CD14-positive monocyte (primary cell): ENCODE measurements around the gene SRF. TPM values are rescaled to one million over a fixed set of nuclear protein-coding genes. Genes with fewer than 3 reads are reported as not detected.

Experiments
- DNase-seq, 3 donors: peaks; one replicate each; pipeline ENCODE4 v3.0.0-alpha.2; 2011 to 2022
- H2AFZ ChIP-seq: 2 replicates; pipeline ENCODE4 v1.6.0; 2012; ENCODE audit warnings: mild to moderate bottlenecking, low read depth, low read length, inconsistent platforms; ENCODE audit not compliant: insufficient read depth, poor library complexity, severe bottlenecking
- H3K27ac ChIP-seq, 2 donors: 1 replicate in 1 of 2; 2 replicates in 1 of 2; pipeline ENCODE4 v1.5.1; 2012 to 2013; ENCODE audit warnings: low read length in 2 of 2, control low read depth in 1 of 2, inconsistent platforms in 1 of 2, low read depth in 1 of 2, mild to moderate bottlenecking in 1 of 2
- H3K27me3 ChIP-seq, 2 donors: one replicate each; pipeline versions ENCODE4 v1.6.0 to v1.6.1; 2011 to 2013; ENCODE audit warnings: low read length in 2 of 2; ENCODE audit not compliant: control insufficient read depth in 2 of 2, insufficient read depth in 2 of 2
- H3K36me3 ChIP-seq, 2 donors: replicated peaks in 1 of 2; 1 replicate in 1 of 2; 2 replicates in 1 of 2; pipeline versions ENCODE4 v1.5.1 to v1.6.1; 2012 to 2013; ENCODE audit warnings: low read length in 2 of 2, control low read depth in 1 of 2, inconsistent platforms in 1 of 2, mild to moderate bottlenecking in 1 of 2; ENCODE audit not compliant: insufficient read depth in 2 of 2, control insufficient read depth in 1 of 2
- H3K4me1 ChIP-seq, 2 donors: 1 replicate in 1 of 2; 2 replicates in 1 of 2; pipeline versions ENCODE4 v1.5.1 to v1.6.1; 2012 to 2013; ENCODE audit warnings: low read length in 2 of 2, control low read depth in 1 of 2, inconsistent platforms in 1 of 2, mild to moderate bottlenecking in 1 of 2, moderate library complexity in 1 of 2; ENCODE audit not compliant: insufficient read depth in 2 of 2, control insufficient read depth in 1 of 2
- H3K4me2 ChIP-seq: replicated peaks from 2 replicates; pipeline ENCODE3; 2012; ENCODE audit warnings: low read length, moderate library complexity, mild to moderate bottlenecking; ENCODE audit not compliant: poor library complexity, severe bottlenecking; ENCODE audit errors: extremely low read depth
- H3K4me3 ChIP-seq, 3 experiments: fragments of 200-600 bp in 1 of 3; sonication (generic) in 1 of 3; replicated peaks in 1 of 3; 1 replicate in 2 of 3; 2 replicates in 1 of 3; pipeline ENCODE4 v1.5.1; 2011 to 2013; ENCODE audit warnings: low read length in 3 of 3, mild to moderate bottlenecking in 3 of 3, control low read depth in 2 of 3, low read depth in 2 of 3, inconsistent platforms in 1 of 3, moderate library complexity in 1 of 3
- H3K79me2 ChIP-seq: 2 replicates; pipeline ENCODE4 v1.6.0; 2012; ENCODE audit warnings: mild to moderate bottlenecking, control low read depth, inconsistent platforms, low read length, moderate library complexity; ENCODE audit not compliant: insufficient read depth
- H3K9ac ChIP-seq: 2 replicates; pipeline ENCODE4 v1.6.0; 2017; ENCODE audit warnings: low read length, mild to moderate bottlenecking; ENCODE audit not compliant: insufficient read depth, poor library complexity, severe bottlenecking
- H3K9me3 ChIP-seq, 2 donors: replicated peaks in 1 of 2; 1 replicate in 1 of 2; 2 replicates in 1 of 2; pipeline versions ENCODE4 v1.5.1 to v1.6.1; 2012 to 2013; ENCODE audit warnings: low read length in 2 of 2, control low read depth in 1 of 2; ENCODE audit not compliant: control insufficient read depth in 1 of 2, insufficient read depth in 1 of 2
- H4K20me1 ChIP-seq: 2 replicates; pipeline ENCODE4 v1.6.0; 2012; ENCODE audit warnings: mild to moderate bottlenecking, low read length, control low read depth, moderate library complexity; ENCODE audit not compliant: insufficient read depth
- H3K27ac Mint-ChIP-seq, 7 donors: one replicate each; pipeline ENCODE4 v1.8.0; 2020; ENCODE audit warnings: mild to moderate bottlenecking in 7 of 7, mixed read lengths in 7 of 7, moderate library complexity in 6 of 7, inconsistent platforms in 2 of 7
- H3K27me3 Mint-ChIP-seq, 3 donors: one replicate each; pipeline ENCODE4 v1.8.0; 2021 to 2022; ENCODE audit warnings: low read depth in 3 of 3, mild to moderate bottlenecking in 3 of 3, mixed read lengths in 3 of 3, moderate library complexity in 3 of 3, inconsistent platforms in 1 of 3
- H3K36me3 Mint-ChIP-seq, 2 donors: one replicate each; pipeline ENCODE4 v1.8.0; 2020; ENCODE audit warnings: mixed read lengths in 2 of 2, inconsistent platforms in 1 of 2, mild to moderate bottlenecking in 1 of 2
- H3K4me1 Mint-ChIP-seq: one replicate; pipeline ENCODE4 v1.8.0; 2020; ENCODE audit warnings: mild to moderate bottlenecking, mixed read lengths
- H3K4me3 Mint-ChIP-seq, 2 donors: one replicate each; pipeline ENCODE4 v1.8.0; 2020; ENCODE audit warnings: mild to moderate bottlenecking in 2 of 2, mixed read lengths in 2 of 2, moderate library complexity in 1 of 2
- H3K9me3 Mint-ChIP-seq, 7 donors: one replicate each; pipeline ENCODE4 v1.8.0; 2020 to 2022; ENCODE audit warnings: mixed read lengths in 7 of 7, mild to moderate bottlenecking in 6 of 7, moderate library complexity in 6 of 7, inconsistent platforms in 2 of 7
- WGBS: methylation state at CpG from one replicate; pipeline ENCODE4 v1.1.5; 2013; ENCODE audit warnings: missing lambda C conversion rate; ENCODE audit not compliant: insufficient coverage; 5-methylcytosine and 5-hydroxymethylcytosine counted together
- intact Hi-C, 2 donors: fragments of 100-400 bp; cut with micrococcal nuclease; formaldehyde crosslinking; loops; one replicate each; pipeline versions ENCODE4 v1.15.0 to v1.15.1; 2023
- polyA plus RNA-seq, 3 donors: library from polyadenylated mRNA; depleted of rRNA in 1 of 3; unstranded in 2 of 3; stranded (reverse) in 1 of 3; fragments of 300-500 nt in 2 of 3; fragments of >200 nt in 1 of 3; fragmentation: Illumina TruSeq in 2 of 3; gene quantifications; 1 replicate in 2 of 3; 2 replicates in 1 of 3; pipeline ENCODE4 v1.2.3, GENCODE V29; 2012 to 2021
- TF ChIP-seq, protein P1 (sequence below): fragments of 200-600 bp; IDR thresholded peaks from one replicate; pipeline ENCODE4 v1.8.0; 2022; ENCODE audit warnings: antibody characterized with exemption, mild to moderate bottlenecking

Gene SRF
- polyA plus RNA-seq, 3 donors, result 3.6 to 26.9 (median 3.8) TPM

DNA sequence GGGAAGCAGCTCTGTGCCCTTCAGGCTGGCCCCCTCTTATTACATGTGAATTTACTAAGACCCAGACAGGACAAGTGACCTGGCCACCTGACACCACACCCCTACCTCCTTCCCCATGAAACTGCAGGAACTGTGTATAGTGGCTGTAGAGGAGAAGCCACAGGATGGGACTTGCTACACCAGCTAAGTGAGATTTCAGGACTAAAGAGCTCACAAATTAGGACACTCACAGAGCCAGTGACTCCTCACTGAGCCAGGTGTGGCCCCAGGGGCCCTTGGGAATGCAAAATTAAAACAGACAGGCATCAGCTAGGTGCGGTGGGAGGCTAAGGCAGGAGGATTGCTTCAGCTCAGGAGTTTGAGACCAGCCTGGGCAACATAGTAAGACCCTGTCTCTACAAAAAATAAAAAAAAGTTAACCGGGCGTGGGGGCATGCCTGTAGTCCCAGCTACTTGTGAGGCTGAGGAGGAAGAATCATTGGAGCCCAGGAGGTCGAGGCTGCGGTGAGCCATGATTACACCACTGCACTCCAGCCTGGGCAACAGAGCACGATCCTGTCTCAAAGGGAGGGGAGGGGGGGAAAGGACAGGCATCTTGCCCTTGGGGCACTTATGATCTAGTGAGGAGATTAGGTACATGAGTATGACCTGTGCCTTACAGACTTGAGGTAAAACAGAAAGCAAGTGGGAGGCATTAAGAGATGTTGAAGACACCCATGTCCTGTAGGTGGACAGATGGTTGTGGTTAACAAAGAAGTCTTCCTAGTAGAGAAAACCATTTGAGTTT, 23.2 kb upstream of the SRF start:
- intact Hi-C loops, result no loop called here
- Mint-ChIP-seq H3K27me3 (peaks cover 0 to 6% (median 0%) of the 10 kb centered on the region in 3 donors), H3K9me3 (no peaks in the 10 kb centered on the region), H3K4me3 (no peak overlapping the region), H3K27ac (no peak overlapping the region), H3K4me1 (peaks cover 7% of the 10 kb centered on the region), H3K36me3 (no peaks in the 10 kb centered on the region)
- no peaks in the 10 kb centered on the region for H3K79me2 ChIP-seq
- no peak overlapping the region for H3K4me3 ChIP-seq
- WGBS, result 91% methylated on average over 4 of the region's 6 CpGs
- H3K4me1 ChIP-seq, result peaks cover 7% of the 10 kb centered on the region in 2 donors
- DNase-seq, result no peak
- no peak overlapping the region for H2AFZ ChIP-seq
- no peak overlapping the region for H3K27ac ChIP-seq
- no peak overlapping the region for H3K9ac ChIP-seq
- H3K9me3 ChIP-seq, result no peaks in the 10 kb centered on the region
- TF ChIP-seq, protein P1, sequence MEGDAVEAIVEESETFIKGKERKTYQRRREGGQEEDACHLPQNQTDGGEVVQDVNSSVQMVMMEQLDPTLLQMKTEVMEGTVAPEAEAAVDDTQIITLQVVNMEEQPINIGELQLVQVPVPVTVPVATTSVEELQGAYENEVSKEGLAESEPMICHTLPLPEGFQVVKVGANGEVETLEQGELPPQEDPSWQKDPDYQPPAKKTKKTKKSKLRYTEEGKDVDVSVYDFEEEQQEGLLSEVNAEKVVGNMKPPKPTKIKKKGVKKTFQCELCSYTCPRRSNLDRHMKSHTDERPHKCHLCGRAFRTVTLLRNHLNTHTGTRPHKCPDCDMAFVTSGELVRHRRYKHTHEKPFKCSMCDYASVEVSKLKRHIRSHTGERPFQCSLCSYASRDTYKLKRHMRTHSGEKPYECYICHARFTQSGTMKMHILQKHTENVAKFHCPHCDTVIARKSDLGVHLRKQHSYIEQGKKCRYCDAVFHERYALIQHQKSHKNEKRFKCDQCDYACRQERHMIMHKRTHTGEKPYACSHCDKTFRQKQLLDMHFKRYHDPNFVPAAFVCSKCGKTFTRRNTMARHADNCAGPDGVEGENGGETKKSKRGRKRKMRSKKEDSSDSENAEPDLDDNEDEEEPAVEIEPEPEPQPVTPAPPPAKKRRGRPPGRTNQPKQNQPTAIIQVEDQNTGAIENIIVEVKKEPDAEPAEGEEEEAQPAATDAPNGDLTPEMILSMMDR, result no peak
- H3K36me3 ChIP-seq, result no peaks in the 10 kb centered on the region
- no peaks in the 10 kb centered on the region for H3K27me3 ChIP-seq
- no peak overlapping the region for H3K4me2 ChIP-seq
- no peaks in the 10 kb centered on the region for H4K20me1 ChIP-seq

GRCh38 chr6:43149265-43149664, 21.8 kb upstream of the SRF start:
- H4K20me1 ChIP-seq, result no peaks in the 10 kb centered on the region
- Mint-ChIP-seq H3K36me3 (no peaks in the 10 kb centered on the region), H3K27ac (no peak overlapping the region), H3K4me1 (no peaks in the 10 kb centered on the region), H3K4me3 (no peak overlapping the region), H3K27me3 (peaks cover 0 to 6% (median 0%) of the 10 kb centered on the region in 3 donors), H3K9me3 (no peaks in the 10 kb centered on the region)
- H3K27ac ChIP-seq, result no peak overlapping the region
- 100% methylated on average over 1 of the region's 1 CpG for WGBS
- TF ChIP-seq, protein P1, result no peak
- no peak overlapping the region for H2AFZ ChIP-seq
- H3K9me3 ChIP-seq, result no peaks in the 10 kb centered on the region
- H3K9ac ChIP-seq, result no peak overlapping the region
- no peak for DNase-seq
- no peaks in the 10 kb centered on the region for H3K4me1 ChIP-seq
- intact Hi-C loops, result no loop called here
- no peaks in the 10 kb centered on the region for H3K36me3 ChIP-seq
- no peak overlapping the region for H3K4me2 ChIP-seq
- H3K79me2 ChIP-seq, result no peaks in the 10 kb centered on the region
- no peak overlapping the region for H3K4me3 ChIP-seq
- no peaks in the 10 kb centered on the region for H3K27me3 ChIP-seq
